Measurements from ENCODE around the gene ANKRD37.

The ANKRD37 gene

DNA sequence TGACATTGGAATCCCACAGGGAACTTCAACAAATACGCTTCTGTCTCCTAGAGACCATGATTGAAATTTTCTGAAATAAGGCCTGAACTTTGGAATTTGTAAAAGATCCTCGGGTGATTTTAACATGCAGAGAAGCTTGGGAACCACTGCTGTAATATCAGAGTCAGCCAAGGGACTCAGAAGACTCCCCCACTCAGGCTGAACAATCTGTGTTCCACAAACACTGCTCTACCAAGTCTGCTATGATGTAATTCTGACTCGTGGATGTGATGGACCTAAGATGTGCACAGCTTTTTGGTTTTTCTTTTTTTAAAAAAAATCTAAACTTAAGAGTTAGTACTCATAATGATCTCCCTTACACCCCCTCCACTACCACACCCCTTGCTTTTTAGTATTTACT, 26.9 kb upstream of the ANKRD37 start:
- no peak overlapping the region for H3K4me3 ChIP-seq (ENCODE audit: low read length)
- no peak for TF ChIP-seq ZNF274 (IDR thresholded peaks at IDR 0.05; ENCODE audit: low read depth, low read length)

DNA sequence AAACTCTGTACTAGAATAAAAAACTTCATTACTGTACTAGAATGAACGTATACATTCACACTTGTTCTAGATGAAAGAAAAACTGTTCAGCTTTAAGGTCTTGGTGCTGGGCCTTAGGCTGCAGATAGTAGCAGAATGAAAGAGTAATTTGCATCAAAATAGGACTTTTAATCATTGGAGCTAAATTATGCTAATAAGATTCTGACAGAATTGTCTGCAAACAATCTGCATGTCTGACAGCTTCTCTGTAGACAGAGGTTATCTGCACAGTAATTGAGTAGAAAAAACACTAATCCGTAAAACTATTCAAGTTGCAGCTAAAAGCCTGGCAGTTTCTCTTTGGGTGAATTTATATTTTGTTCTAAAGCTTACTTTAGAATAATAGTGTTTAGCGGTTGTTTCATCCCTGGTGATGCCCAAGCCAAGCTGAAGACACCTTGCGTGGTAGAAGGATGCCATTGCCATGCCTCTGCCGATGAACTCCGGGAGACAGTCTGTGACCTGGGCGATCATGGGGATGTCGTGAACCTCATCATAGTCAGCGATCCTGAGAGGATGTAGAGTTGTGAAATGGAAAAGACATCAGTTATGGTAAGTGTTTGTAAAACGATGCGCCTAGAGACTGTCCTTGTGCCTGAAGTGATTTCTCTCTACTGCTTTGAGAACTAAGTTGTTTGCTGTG, 26.2 kb upstream of the ANKRD37 start:
- no peak overlapping the region for H3K4me3 ChIP-seq (ENCODE audit: low read length)
- no peak for TF ChIP-seq ZNF274 (IDR thresholded peaks at IDR 0.05; ENCODE audit: low read depth, low read length)

GRCh38 chr4:185371702-185372101, 24.9 kb upstream of the ANKRD37 start:
- no peak overlapping the region for H3K4me3 ChIP-seq (ENCODE audit: low read length)
- no peak for TF ChIP-seq ZNF274 (IDR thresholded peaks at IDR 0.05; ENCODE audit: low read depth, low read length)

- TF ChIP-seq ZNF274 (IDR thresholded peaks at IDR 0.05; ENCODE audit: low read depth, low read length): no peak
- H3K4me3 ChIP-seq (ENCODE audit: low read length): no peak overlapping the region
Measured at GRCh38 chr4:185374027-185374426, 22.6 kb upstream of the ANKRD37 start.

DNA sequence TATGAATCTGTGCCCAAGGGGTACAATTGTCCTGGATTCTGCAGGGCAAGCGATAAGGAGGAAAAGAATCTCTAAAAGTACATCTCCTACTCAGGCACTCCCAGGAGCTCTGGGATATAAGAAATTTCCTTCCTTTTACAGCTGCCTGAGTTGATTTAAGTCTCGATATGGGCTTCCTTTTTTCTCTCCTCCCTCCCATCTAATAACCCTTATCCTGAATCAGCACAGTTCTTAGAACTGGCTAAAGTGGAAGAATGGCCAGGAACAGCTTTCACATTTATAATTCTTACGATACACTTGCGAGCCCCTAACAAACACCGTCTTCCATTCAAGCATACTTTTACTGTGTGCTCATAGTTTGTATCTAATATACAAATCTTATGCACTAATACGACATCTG, 22.1 kb upstream of the ANKRD37 start:
- no peak for TF ChIP-seq ZNF274 (IDR thresholded peaks at IDR 0.05; ENCODE audit: low read depth, low read length)
- H3K4me3 ChIP-seq (ENCODE audit: low read length): no peak overlapping the region

DNA sequence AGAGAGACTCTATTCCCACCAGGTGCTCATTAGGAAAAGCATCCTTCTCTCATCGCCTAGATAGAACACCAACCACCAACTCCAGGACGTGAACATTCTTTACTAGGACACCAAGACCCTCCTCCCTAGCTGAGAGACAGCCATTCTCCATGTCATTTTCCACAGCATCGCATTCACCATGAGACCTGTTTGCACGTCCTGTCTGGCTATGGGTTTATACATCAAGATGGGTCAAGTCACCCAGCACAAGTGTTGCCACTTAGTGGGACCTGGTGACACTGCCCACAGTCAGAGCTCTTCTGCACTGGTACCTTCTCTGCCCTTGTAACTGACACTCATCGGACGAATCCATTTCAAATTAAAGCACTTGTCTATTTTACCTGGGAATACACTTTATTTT, 18.4 kb upstream of the ANKRD37 start:
- no peak overlapping the region for H3K4me3 ChIP-seq (ENCODE audit: low read length)
- no peak for TF ChIP-seq ZNF274 (IDR thresholded peaks at IDR 0.05; ENCODE audit: low read depth, low read length)

- no peak for TF ChIP-seq ZNF274 (IDR thresholded peaks at IDR 0.05; ENCODE audit: low read depth, low read length)
- no peak overlapping the region for H3K4me3 ChIP-seq (ENCODE audit: low read length)
Measured at GRCh38 chr4:185379326-185380295, 17.0 kb upstream of the ANKRD37 start.

- no peak overlapping the region for H3K4me3 ChIP-seq (ENCODE audit: low read length)
- no peak for TF ChIP-seq ZNF274 (IDR thresholded peaks at IDR 0.05; ENCODE audit: low read depth, low read length)
Measured at GRCh38 chr4:185380320-185380719, 16.3 kb upstream of the ANKRD37 start.

DNA sequence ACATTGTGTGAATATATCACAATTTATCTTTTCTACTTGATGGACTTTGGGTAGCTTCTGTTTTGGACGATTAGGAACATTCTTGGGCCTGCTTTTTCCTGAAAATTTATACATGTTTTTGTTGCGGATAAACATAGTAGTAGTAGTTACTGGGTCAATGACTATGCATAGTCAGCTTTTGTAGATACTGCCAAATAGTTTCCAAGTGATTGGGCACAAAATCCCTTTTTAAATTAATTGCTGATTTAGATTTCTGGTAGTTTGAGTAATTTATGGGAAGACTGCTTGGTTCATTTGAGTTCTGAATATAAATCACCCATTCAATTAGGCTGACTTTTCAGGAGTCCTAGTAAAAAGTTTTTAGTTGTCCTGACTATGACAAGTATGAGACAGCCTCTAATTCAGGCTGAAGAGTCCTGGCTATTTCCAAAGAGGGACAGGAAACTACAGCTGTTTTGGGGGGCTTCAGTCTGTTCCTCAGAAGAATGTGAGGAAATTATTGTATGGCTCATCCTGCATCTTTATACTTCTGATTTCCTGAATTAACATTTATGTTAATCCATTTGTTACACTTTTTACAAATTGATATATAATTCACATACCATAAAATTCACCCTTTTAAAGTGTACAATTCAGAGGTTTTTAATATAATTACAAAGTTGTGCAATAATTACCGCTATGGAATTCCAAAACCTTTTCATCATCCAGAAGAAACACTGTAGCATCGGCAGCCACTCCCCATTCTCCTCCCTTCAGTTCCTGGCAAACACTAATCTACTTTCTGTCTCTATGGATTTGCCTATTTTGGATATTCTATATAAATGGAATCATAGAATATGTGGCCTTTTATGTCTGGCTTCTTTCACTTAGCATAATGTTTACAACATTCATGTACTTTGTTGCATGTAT, 15.1 kb upstream of the ANKRD37 start:
- no peak overlapping the region for H3K4me3 ChIP-seq (ENCODE audit: low read length)
- no peak for TF ChIP-seq ZNF274 (IDR thresholded peaks at IDR 0.05; ENCODE audit: low read depth, low read length)

- no peak for TF ChIP-seq ZNF274 (IDR thresholded peaks at IDR 0.05; ENCODE audit: low read depth, low read length)
- no peak overlapping the region for H3K4me3 ChIP-seq (ENCODE audit: low read length)
Measured at GRCh38 chr4:185382754-185383153, 13.9 kb upstream of the ANKRD37 start.

- no peak overlapping the region for H3K4me3 ChIP-seq (ENCODE audit: low read length)
- no peak for TF ChIP-seq ZNF274 (IDR thresholded peaks at IDR 0.05; ENCODE audit: low read depth, low read length)
Measured at GRCh38 chr4:185383451-185383850, 13.2 kb upstream of the ANKRD37 start.

- H3K4me3 ChIP-seq (ENCODE audit: low read length): no peak overlapping the region
- no peak for TF ChIP-seq ZNF274 (IDR thresholded peaks at IDR 0.05; ENCODE audit: low read depth, low read length)
Measured at GRCh38 chr4:185384061-185384460, 12.6 kb upstream of the ANKRD37 start.

DNA sequence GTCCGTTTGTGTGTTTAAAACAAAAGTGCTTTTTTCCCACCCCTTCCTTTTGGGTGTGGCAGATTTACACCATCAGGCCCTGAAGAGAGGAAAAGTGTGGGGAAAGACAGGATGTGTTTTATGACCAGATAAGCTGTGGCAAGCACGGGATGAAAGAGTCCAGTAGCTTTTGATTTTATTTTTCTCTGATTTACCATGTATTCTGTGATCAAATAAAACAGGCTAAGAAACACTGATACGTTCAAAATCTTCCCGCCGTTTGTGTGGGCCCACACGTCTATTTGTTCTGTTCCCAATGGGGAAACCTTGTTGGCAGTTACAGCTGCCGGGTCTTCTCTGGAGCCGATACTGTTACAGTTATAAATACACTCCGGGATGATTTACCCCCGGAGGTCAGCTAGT, 11.7 kb upstream of the ANKRD37 start:
- TF ChIP-seq ZNF274 (IDR thresholded peaks at IDR 0.05; ENCODE audit: low read depth, low read length): no peak
- no peak overlapping the region for H3K4me3 ChIP-seq (ENCODE audit: low read length)

GRCh38 chr4:185387957-185388356, 8.7 kb upstream of the ANKRD37 start:
- TF ChIP-seq ZNF274 (IDR thresholded peaks at IDR 0.05; ENCODE audit: low read depth, low read length): no peak
- H3K4me3 ChIP-seq (ENCODE audit: low read length): no peak overlapping the region

All from GM08714 (cell line).